ENCODE measurements around the gene ATPAF2.

The ATPAF2 gene

DNA sequence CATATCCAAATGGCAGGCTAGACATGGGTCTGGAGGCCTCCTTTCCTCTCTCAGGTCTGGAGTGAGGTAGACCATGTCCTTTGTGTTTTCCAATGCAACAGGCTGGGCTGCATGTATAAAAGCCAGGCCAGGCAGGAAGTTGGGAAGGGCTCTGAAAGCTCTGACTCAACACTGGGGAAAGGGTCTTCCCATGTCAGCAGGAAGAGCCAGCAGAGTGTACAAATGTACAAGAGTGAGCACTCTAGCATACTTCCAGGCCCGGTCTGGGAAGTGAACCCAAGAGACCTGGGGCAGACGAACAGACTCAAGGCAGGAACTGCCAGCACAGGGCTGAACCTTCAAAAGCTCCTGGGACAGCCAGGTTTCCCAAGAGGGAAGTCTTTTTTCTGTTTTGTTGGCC lies 7.0 kb downstream of the ATPAF2 start:
- TF ChIP-seq, protein P1, sequence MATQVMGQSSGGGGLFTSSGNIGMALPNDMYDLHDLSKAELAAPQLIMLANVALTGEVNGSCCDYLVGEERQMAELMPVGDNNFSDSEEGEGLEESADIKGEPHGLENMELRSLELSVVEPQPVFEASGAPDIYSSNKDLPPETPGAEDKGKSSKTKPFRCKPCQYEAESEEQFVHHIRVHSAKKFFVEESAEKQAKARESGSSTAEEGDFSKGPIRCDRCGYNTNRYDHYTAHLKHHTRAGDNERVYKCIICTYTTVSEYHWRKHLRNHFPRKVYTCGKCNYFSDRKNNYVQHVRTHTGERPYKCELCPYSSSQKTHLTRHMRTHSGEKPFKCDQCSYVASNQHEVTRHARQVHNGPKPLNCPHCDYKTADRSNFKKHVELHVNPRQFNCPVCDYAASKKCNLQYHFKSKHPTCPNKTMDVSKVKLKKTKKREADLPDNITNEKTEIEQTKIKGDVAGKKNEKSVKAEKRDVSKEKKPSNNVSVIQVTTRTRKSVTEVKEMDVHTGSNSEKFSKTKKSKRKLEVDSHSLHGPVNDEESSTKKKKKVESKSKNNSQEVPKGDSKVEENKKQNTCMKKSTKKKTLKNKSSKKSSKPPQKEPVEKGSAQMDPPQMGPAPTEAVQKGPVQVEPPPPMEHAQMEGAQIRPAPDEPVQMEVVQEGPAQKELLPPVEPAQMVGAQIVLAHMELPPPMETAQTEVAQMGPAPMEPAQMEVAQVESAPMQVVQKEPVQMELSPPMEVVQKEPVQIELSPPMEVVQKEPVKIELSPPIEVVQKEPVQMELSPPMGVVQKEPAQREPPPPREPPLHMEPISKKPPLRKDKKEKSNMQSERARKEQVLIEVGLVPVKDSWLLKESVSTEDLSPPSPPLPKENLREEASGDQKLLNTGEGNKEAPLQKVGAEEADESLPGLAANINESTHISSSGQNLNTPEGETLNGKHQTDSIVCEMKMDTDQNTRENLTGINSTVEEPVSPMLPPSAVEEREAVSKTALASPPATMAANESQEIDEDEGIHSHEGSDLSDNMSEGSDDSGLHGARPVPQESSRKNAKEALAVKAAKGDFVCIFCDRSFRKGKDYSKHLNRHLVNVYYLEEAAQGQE (IDR thresholded peaks at IDR 0.05; ENCODE audit: insufficient read depth in 1 of 2, low read depth in 2 of 2, low read length in 2 of 2): no peak; a peak in 1 of 4 replicates
- peak; percentile 62 for TF ChIP-seq FOXP2 (optimal IDR thresholded peaks at IDR 0.05; ENCODE audit: borderline replicate concordance, extremely low read depth, extremely low read length, insufficient read depth)

DNA sequence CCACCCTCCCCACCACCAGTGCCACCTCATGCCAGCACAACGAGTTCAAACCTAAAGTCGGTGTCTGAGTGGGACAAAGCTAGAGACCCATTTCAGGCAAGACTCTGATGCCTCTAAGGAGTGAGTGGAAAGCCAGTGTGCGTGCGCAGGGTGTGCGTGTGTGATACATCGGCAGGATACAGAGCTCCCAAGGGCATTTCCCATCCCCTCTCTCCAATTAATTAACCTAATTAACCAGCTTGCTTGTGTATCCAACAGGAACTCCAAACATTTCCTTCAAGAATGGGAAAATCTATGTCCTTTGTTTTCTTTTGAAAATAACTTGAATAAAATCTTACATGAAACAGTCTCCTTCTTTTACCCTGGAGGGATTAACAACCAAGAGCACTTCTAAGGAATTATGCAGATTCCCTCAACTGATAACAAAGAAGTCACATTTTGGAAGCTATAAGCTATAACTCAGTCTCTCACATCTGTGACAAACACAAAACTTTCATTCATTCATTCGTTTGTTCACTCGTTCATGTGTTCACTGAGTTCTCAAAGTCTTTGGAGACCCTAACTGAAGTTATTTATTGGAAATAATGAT lies 9.9 kb downstream of the ATPAF2 start:
- TF ChIP-seq, protein P1 (IDR thresholded peaks at IDR 0.05; ENCODE audit: insufficient read depth in 1 of 2, low read depth in 2 of 2, low read length in 2 of 2): no peak
- TF ChIP-seq TAF1 (IDR thresholded peaks at IDR 0.05; ENCODE audit: borderline replicate concordance, insufficient read depth, low read length) (no peak), POLR2AphosphoS5 (IDR thresholded peaks at IDR 0.05; ENCODE audit: low read depth, low read length) (no peak), FOXP2 (optimal IDR thresholded peaks at IDR 0.05; ENCODE audit: borderline replicate concordance, extremely low read depth, extremely low read length, insufficient read depth) (no peak), SIN3A (IDR thresholded peaks at IDR 0.05; ENCODE audit: borderline replicate concordance, insufficient read depth, low read length) (no peak)

DNA sequence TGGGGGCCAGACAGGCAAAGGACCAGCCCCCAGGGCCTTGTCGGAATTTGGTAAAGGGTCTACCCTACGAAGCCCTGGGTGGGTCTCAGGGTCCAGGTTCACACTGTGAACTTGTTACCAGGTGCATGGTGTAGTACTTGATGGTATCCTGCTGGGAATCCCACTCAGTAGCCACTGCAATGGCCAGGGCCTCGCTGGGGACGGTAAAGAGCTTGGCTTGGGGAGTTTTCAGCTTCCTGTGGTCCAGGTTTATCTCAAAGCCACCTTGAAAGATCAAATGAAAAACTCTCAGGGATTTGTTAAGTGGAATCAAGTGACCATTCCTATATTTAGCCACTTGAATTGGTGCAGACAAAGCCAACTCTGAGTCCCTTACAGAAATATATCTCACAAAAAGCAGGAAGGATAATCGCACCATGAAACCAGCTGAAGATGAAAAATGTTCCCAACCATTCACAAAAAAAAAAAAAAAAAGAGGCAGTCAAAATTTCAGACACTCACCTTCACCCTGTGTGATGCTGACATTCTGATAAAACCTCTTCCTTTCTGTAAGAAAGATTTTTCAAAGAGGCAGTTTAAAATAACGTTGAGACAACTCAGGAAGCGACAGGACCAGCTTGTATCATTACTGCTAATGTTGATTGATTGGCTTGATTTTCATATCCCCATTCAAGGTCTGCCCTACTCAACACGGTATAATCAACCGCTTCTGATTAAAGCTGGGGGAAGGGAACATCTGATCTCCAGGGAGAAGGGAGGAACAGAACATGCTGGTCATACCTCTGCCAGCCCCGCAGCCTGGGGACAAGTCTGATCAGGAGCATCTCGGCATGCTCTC lies 10.6 kb downstream of the ATPAF2 start:
- TF ChIP-seq SIN3A (IDR thresholded peaks at IDR 0.05; ENCODE audit: borderline replicate concordance, insufficient read depth, low read length) (no peak), TAF1 (IDR thresholded peaks at IDR 0.05; ENCODE audit: borderline replicate concordance, insufficient read depth, low read length) (no peak), POLR2AphosphoS5 (IDR thresholded peaks at IDR 0.05; ENCODE audit: low read depth, low read length) (no peak), FOXP2 (optimal IDR thresholded peaks at IDR 0.05; ENCODE audit: borderline replicate concordance, extremely low read depth, extremely low read length, insufficient read depth) (no peak)
- TF ChIP-seq, protein P1 (IDR thresholded peaks at IDR 0.05; ENCODE audit: insufficient read depth in 1 of 2, low read depth in 2 of 2, low read length in 2 of 2): no peak

DNA sequence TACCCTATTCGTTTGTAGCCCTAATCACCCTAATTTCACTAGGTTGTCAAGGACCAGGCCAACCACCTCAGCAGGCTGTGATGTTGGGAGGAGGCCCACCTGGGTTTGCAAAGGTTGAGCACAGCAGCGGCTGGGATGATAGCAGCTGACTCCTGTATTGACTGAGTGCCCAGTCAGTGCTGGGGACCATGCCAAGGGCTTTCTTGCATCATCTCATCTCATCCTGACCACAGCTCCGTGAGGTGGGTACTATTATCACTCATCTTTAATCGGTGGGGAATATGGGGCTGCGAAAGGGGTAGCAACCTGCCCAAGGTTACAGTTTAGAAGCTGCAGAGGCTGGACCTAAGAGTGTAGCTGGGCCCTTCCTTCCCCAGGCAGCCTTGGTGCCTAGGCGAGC lies 11.7 kb downstream of the ATPAF2 start:
- TF ChIP-seq, protein P1 (IDR thresholded peaks at IDR 0.05; ENCODE audit: insufficient read depth in 1 of 2, low read depth in 2 of 2, low read length in 2 of 2): no peak
- TF ChIP-seq FOXP2 (optimal IDR thresholded peaks at IDR 0.05; ENCODE audit: borderline replicate concordance, extremely low read depth, extremely low read length, insufficient read depth) (no peak), TAF1 (IDR thresholded peaks at IDR 0.05; ENCODE audit: borderline replicate concordance, insufficient read depth, low read length) (no peak), SIN3A (IDR thresholded peaks at IDR 0.05; ENCODE audit: borderline replicate concordance, insufficient read depth, low read length) (no peak), POLR2AphosphoS5 (IDR thresholded peaks at IDR 0.05; ENCODE audit: low read depth, low read length) (no peak)
